Measurements from ENCODE around the gene FAM217A.
"Not testable (repeated sequence)": the region's sequence is repeated elsewhere in the genome, so short reads cannot be mapped to it uniquely, and the experiment has no call there.

The FAM217A gene, protein sequence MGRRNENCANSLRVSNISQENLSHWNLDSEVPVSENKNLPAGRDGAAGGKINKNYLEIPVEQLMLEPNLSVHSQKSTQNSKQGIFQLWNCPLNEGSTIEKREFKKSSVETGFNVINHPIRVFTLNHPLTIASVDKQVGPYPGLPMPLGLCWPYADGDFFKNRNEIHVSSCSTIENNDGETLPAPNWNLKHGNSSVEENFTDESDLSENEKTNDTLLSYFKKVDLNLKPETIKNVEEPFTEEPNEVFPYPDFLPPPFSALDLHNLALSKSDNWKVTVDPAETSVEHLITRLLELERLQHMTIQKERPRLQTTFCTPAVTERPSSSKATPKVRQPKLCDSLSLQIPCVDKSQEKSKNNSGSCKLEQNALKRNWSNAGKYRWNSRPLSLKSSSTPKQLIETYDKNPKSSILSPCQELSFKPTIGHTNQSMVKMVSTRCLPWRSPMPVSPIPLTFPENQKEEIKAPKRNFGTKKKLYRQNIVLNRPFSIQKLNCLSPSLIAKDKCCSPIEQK

DNA sequence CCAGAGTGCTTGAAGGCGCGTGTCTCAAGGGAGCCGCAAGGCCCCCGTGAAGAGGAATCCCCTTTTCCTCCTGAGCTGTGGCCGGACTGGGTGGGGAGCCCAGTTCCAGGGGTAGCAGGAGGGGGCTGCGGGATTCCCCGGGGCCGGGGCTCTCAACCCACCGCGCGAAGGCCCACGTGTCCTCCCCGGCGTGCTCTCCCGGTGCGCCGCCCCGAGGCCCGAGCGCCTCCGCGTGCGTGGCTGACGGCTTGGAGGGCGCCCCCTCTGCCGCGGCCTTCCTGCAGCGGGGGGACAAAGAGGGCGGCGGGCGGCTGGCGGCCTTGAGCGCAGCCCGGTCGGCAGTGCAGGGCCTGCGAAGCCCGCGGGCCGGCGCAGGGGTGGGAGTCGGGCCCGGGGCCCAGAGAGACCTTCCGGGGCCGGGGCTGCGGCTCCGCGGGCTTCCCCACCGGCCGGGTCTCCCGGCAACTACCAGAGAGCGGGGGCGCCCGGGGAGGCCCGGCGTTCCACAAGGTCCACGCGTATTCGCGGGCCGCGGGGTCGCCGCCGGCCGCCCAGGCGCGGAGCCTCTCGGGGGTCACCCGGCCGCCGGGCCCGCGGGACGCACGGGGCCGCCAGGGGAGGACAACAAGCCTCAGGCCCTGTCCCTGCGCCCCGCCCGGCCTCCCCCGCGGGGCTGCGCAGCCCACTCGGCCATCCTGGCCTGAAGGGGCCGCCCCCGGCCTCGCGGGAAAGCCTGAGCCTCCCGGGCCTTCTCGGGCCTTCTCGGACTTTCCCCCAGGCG, at the start of gene FAM217A:
Gene FAM217A (minus strand): TSS at position 447 of the 781 bp plus-strand sequence. CDS start 1,723 bp downstream, outside the sequence.
- no peak for DNase-seq

DNA sequence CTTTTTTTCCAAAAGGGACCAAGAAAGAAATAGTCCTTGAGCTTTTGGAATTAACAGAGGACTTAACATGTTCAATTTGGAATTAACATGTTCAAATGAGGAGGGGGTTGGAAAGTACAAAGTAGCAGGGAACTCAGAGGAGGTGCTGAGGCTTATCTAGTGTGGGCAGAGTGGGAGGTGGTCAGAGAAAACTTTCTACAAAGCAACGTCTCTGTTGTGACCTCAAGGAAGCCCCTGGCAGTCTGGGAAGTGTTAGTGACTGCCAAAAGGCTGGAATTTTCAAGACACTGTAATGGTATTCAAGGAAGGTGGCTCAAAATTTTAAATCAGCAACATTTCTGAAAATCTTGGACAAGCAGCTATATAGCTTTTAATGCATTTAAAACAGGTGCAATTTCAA, 49.1 kb upstream of the FAM217A start:
- no peak for DNase-seq

DNA sequence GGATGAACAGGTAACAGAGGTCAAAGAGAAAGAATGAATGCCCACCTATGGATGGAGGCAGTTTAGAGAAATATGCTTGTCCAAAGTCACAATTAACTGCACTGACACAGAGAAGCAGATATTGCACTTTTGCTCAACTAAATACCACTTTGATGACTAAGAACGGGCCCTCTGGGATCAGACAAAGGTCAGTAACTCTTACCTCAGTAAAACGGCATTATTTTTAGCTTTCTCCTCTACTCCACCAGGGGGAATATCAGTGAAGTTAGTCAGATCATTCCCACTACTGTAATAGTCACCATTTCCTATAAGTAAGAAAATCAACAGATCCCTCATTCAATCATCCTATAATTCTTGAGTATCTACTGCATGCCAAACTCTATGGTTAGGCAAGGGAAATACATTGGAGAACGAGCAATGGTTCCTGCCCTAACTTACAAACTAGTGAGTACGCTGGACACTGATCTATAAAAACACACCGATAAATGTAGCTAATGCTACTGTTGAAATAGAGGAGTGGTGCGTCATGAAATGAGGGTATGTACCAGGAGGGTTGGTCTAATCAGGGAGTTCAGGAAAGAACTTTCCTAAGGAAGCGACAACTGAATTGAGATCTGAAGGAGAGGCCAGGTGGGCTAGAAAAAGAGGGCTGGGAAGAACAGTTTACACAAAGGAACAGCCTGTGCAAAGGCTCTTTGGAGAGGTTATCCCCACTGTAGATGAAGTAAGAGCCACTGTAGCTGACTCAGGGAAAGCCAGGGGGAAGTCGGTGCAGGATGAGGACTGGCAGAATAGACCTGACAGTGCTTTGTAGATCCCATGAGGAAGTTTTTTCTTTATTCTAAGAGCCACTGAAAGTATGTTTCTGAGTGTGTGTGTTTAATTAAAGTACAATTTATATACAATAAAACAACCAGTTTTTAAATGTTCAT, 47.3 kb upstream of the FAM217A start:
- no peak for DNase-seq

DNA sequence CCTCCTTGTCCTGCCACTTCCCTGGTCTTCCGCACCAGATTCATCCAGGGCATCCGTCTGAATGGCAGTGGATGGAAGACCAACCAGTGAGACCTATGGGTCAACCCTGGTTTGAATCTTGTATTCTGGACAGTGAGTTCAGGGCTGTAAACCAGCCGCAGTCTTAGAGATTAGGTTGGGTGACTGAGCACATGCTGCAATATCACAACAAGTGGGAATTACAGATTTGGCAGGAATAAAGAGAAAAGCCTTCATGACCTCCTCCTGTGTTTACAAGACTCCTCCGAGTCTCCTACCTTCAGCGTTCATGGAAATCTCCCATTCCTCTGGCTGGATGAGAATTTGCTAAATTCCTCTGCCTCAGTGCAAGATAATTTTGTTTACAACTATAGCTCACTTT, 46.6 kb upstream of the FAM217A start:
- no peak for DNase-seq

DNA sequence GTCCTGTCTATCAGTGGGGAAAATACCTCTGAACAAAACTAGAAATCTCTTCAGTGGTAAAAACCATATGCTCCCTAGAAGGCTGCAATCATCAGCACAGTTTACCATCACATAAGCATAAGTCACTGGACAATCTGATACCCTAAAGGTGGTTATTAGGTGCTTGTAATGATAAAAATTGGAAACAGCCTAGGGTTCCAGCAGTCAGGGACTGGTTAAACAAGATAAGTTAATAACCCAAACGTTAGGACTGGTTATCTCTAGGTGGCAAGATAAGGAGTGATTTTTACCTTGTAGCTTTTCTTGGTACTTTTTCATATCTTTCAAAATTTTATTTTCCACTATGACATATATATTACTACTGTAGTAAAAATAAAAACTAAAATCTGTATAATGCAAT, 45.4 kb upstream of the FAM217A start:
- no peak for DNase-seq

DNA sequence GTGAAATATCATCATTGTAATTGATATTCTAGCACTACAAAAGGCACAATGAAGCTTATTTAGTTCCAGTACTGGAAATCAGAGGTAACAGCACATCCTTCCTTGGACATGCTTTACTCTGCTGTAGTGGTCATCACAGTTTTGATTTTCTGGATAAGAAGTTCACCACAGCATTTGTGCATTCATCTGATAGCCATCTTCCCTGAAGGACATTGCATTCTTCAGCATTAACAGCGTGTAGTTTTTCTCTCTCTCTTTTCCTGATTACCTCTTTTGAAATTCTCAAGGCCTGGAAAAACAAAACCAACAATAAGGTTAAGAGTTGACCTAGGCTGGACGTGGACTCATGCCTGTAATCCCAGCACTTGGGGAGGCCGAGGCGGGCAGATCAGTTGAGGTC, 36.8 kb upstream of the FAM217A start:
- DNase-seq: no peak

DNA sequence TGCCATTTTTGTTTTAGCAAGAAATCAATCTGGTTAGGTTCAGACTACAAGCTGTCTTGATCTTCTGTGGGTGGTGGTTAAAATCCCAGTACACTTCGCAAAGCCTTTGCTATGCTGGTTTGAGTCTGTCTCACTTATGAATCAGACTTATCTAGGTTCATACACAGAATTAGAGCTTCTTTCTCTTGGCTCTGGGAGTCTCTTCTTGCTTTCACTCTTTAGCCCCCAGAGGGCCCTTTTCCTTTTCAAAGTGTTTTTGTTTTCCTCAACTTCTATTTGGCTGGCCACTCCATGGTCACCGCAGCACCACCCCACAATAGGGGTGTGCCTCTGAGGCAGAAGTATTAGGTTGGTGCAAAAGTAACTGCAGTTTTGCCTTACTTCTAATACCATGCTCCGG, 35.2 kb upstream of the FAM217A start:
- DNase-seq: no peak

DNA sequence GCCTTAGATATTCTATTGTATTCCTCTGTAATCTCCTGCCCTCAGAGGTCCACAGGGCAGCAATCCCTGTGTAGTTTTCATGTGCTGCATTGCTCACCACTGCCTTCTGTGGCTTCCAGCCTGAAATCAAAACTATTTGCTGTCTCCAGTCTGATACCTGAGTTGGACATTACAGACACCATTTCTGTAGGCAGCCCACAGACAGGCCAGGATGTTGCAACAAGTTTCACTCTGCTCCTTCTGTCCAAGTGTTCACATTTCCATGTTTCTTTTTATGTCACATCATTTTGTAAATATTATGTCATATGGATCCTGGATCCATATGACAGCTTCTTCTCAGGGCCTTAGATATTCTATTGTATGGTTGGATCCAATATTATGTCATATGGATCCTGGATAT, 34.7 kb upstream of the FAM217A start:
- DNase-seq: no peak

DNA sequence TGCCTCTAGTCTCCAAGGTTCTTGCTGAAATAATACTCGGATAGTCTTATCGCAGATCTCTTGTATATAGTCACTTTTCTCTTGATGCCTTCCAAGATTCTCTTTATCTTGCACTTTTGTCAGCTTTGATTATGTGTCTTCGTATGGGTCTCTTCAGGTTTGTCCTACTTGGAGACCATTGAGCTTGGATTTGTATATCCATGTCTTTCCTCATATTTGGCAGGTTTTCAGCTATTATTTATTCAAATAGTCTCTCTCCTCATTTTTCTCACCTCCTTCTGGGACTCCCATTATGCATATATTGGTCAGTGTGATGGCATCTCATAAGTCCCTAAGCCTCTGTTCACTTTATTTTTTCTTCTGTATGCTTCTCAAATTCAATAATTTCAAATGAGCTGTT, 33.4 kb upstream of the FAM217A start:
- no peak for DNase-seq

DNA sequence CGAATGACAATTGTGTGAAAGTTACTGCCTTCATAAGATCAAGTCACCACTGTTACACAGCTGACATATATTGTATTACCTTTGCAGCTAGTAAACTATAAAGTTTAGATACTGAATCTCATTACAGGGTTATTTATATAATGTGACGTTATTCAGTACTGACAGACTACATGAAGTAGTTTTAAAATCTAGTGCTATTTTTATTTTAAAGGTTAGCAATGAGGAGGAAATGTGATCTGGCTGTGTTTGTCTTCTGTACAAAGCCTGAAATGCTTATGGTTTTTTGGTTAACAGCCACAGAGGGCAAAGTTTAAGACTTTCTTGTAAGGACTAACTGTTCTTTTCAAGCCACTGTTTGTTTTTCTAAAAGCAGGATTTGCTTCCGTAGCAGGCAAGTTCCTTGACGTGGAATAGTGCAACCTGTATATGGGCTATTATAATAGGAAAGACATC, 30.5 kb upstream of the FAM217A start:
- DNase-seq: not testable (repeated sequence)

DNA sequence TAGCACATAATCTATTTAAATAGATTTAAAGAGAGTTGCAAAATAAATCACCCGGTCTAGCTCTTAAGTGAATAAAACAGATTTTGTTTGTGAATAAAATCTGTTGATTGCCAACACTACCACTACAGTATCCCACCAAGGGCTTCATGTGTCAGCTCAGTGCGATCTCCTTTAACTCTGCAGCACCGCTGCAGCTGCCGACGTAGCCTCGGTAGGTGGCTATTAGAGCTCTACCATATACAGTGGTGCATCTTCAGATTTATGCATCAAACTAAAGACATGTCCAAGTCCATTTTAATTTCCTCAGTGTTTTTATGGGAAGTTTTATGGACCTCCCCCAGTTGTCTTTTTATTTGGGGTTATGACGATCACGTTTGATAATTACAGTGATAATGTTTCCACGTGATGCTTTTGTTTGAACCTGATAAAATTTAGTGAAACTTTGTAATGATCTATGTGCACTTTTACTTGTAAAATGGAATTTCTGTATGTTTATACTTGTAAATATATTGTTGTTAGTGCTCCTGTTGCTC, 29.7 kb upstream of the FAM217A start:
- DNase-seq: no peak

DNA sequence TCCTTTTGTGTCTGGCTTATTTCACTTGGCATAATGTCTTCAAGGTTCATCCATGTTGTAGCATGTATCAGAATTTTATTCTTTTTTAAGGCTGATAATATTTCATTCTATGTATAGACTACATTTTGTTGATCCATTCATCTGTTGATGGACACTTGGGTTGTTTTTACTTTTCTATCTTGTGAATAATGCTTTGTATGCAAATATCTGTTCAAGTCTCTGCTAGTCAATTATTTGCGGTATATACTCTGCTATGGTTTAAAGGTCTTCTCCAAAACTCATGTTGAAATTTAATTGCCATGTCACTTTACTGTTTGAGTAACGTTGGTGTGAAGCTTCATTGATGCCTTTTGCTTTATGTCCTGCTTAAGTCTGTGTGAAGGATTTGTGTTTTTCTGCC, 28.9 kb upstream of the FAM217A start:
- DNase-seq: no peak

DNA sequence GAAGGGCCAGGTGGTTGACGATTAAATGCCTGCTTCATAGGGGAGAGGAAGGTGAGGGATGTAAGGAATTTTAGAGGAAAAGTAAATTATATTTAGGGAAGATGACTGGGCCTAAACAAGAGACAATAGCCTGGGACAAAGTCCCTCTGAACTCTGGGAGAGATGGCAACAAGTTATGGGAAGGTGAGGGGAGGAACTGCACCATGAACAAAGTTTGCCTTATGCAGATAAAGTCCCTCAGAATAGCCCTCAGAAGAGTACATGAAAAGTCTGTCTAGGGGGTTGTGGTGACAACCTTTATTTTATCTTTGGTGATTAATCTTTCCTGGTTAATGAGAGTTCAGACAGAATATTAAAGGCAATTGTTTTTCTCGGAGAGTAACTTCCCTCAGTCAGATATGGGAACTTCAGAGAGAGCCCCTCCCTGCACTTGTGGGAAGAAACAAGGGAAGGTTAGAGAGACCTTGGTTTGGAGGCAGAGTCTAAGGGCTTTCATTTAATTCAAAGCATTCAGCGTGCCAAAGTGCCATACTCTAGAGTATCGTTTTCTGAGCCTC, 27.1 kb upstream of the FAM217A start:
- DNase-seq: no peak

DNA sequence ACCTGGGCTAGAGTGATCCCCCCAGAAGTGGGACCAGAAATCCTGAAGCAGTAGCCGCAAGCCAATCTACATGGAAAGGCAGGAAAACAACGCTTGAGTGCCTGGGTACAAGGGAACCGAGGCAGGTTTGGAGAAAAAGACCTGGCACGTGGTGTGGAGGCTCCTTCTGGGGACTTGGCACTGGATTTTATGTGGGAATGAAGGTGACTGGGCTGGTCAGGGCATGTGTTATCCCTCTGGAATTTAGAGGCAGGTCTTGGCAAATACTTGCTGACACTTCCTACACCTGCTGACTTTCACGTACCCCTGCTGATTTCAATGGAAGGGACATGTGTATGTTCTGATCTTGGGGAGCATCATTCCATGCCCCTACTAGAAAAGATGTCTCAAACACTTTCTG, 25.0 kb upstream of the FAM217A start:
- DNase-seq: no peak

DNA sequence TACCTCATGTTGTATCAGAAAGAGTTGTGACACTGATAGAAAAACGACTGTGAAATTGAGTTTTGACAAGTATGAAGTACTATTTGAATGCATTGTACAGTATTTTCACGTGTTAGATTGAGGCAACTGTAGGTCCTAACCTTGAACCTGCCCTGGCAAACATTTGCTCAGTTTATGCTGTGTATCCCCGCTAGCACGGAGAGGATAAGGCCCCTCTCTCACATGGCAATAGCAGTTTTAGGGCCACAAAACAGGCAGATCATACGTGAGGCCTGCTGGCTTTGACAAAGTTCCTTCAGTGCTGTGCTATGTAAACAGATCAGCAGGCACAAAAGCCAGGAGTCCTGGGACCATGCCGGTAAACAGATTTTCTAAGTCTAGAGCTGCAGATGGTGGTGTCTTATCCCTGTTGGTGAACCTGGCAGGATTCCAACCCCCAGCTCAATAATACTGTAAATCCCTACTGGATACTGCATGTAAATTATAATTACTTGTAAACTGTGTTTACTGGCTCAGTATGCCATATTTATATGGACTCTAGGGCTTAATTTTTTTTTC, 23.8 kb upstream of the FAM217A start:
- no peak for DNase-seq

DNA sequence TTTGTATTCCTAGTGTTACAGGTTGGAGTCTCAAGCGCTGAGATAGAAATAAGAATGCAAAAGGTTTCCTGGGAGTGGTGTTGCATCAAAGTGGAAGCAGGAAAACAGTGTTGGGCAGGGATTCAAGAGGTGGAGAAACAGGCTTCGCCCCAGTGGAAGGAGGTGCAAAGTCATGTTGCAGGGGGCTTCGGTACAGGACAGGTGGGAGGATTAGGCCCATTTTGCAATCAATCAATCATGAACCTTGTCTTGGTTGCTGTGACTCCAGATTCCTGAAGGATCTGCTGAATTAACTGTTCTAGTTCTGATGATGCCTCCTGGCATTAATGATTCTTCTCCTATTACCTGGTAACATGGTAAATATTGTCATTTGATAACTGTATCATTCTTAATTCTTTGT, 22.4 kb upstream of the FAM217A start:
- DNase-seq: no peak

DNA sequence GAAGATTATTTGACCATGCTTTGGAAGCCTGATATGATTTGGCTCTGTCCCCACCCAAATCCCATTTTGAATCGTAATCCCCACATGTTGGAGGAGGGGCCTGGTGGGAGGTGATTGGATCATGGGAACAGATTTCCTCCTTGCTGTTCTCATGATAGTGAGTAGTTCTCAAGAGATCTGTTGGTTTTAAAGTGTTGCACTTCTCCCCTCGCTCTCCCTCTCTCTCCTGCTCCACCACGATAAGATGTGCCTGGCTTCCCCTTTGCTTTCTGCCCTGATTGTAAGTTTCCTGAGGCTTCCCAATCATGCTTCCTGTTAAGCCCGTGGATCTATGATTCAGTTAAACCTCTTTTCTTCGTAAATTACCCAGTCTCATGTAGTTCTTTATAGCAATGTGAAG, 21.7 kb upstream of the FAM217A start:
- DNase-seq: no peak

DNA sequence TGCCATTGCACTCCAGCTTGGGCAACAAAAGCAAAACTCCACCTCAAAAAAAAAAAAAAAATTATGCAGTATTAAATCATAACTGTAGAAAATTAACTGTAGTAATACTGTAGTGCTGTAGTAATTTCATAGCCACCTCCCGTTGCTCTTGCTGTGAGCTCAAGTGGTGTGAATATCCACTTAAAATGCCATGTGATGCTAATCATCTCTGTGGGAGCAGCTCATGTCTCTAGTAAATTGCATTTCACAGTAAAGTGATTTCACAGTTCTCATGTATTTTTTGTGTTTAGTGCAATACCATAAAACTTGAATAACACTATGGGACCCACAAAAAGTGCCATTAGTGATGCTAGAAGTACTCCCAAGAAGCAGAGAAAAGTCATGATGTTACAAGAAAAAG, 14.4 kb upstream of the FAM217A start:
- no peak for DNase-seq

DNA sequence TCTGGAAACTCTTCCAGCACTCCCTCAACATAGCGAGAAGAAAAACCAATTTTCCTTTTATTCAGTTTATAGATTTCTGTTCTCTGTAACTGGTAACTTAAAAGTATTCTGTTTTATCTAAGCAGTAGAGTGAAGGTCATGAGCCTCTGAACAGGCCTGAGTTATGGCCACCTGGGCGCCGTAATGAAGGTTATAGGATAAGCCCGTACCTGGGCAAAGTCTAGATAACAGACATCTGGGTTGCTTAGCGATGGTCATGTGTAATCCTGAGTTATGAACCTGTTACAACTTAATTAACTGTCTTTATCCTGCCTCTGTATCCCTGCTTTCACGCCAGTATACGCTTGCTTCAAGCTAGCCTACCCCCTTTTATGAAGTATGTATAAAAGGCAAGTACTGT, 13.0 kb upstream of the FAM217A start:
- no peak for DNase-seq

DNA sequence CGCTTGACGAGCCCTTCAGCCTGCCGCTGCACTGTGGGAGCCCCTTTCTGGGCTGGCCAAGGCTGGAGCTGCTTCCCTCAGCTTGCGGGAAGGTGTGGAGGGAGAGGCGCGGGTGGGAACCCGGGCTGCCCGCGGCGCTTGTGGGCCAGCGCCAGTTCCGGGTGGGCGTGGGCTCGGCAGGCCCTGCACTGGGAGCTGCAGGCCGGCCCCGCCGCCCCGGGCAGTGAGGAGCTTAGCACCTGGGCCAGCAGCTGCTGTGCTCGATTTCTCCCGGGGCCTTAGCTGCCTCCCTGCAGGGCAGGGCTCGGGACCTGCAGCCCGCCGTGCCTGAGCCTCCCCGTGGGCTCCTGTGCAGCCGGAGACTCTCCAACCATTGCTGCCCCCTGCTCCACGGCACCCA, 11.1 kb upstream of the FAM217A start:
- DNase-seq: not testable (repeated sequence)

Data from amygdala (tissue), 56 donors.